ENCODE measurements around the gene CCDC120.

DNA sequence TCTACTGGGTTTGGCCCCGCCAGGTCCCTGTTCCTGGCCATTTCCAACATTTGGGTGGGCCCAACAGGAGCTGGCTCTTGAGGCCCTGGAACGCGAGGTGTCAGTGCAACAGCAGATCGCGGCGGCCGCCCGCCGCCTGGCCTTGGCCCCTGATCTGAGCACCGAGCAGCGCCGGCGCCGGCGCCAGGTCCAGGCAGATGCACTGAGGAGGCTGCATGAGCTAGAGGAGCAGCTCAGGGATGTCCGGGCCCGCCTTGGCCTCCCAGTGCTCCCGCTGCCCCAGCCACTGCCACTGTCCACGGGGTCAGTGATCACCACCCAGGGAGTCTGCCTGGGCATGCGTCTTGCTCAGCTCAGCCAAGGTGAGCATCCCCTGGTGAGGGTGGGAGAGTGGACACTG lies 5.5 kb downstream of the CCDC120 start:
- TF ChIP-seq EZH2phosphoT487 (IDR thresholded peaks at IDR 0.05; ENCODE audit: borderline replicate concordance): no peak
- TF ChIP-seq, protein P1, sequence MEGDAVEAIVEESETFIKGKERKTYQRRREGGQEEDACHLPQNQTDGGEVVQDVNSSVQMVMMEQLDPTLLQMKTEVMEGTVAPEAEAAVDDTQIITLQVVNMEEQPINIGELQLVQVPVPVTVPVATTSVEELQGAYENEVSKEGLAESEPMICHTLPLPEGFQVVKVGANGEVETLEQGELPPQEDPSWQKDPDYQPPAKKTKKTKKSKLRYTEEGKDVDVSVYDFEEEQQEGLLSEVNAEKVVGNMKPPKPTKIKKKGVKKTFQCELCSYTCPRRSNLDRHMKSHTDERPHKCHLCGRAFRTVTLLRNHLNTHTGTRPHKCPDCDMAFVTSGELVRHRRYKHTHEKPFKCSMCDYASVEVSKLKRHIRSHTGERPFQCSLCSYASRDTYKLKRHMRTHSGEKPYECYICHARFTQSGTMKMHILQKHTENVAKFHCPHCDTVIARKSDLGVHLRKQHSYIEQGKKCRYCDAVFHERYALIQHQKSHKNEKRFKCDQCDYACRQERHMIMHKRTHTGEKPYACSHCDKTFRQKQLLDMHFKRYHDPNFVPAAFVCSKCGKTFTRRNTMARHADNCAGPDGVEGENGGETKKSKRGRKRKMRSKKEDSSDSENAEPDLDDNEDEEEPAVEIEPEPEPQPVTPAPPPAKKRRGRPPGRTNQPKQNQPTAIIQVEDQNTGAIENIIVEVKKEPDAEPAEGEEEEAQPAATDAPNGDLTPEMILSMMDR (conservative IDR thresholded peaks at IDR 0.05; ENCODE audit: low read length): no peak
